Activated T-helper 1 cell treated with anti-CD3 and anti-CD28 coated beads, Interleukin-12 subunit alpha, Interleukin-12 subunit beta, Interleukin-2, Interleukin-4 antibody, amounts not matched to agents 30 ng/mL and 10 ng/mL and 1 ng/mL, durations not matched to agents 14 hours and 24 hours and 36 hours (primary cell): Measurements from ENCODE around the gene CDCA7. TPM values are rescaled to one million over a fixed set of nuclear protein-coding genes. Genes with fewer than 3 reads are reported as not detected.
A peak's percentile ranks its signal among the peaks of the same experiment; 100 is the strongest.
"Not testable (repeated sequence)": the region's sequence is repeated elsewhere in the genome, so short reads cannot be mapped to it uniquely, and the experiment has no call there.

Source experiments
- DNase-seq: peaks from one replicate; pipeline ENCODE4 v3.0.0; 2021; ENCODE audit warnings: low spot score
- H3K27ac Mint-ChIP-seq: one replicate; pipeline ENCODE4 v1.8.0; 2021; ENCODE audit warnings: mild to moderate bottlenecking, mixed read lengths
- H3K27me3 Mint-ChIP-seq: one replicate; pipeline ENCODE4 v1.8.0; 2022; ENCODE audit warnings: mild to moderate bottlenecking, moderate library complexity, mixed read lengths; ENCODE audit not compliant: insufficient read depth
- H3K36me3 Mint-ChIP-seq: one replicate; pipeline ENCODE4 v1.8.0; 2021; ENCODE audit warnings: low read depth, mixed read lengths
- H3K4me1 Mint-ChIP-seq: one replicate; pipeline ENCODE4 v1.8.0; 2021; ENCODE audit warnings: low read depth, mixed read lengths
- H3K4me3 Mint-ChIP-seq: one replicate; pipeline ENCODE4 v1.8.0; 2021; ENCODE audit warnings: mild to moderate bottlenecking, moderate library complexity, mixed read lengths
- H3K9me3 Mint-ChIP-seq: one replicate; pipeline ENCODE4 v1.8.0; 2021; ENCODE audit warnings: mixed read lengths
- intact Hi-C: fragments of 100-400 bp; cut with micrococcal nuclease; formaldehyde crosslinking; loops from one replicate; pipeline ENCODE4 v1.15.1; 2024
- total RNA-seq: library from RNA; stranded (reverse); gene quantifications from 2 replicates; pipeline ENCODE4 v1.2.3, GENCODE V29; 2022

The CDCA7 gene
- total RNA-seq = 112 and 115 TPM in 2 replicates

- Mint-ChIP-seq H3K9me3 (no peaks in the 10 kb centered on the region), H3K4me3 (peak within 1 kb of the TSS; percentile 93), H3K36me3 (peaks cover 10% of the 10 kb centered on the region), H3K27ac (peak within 1 kb of the TSS; percentile 97), H3K27me3 (peaks cover 2% of the 10 kb centered on the region), H3K4me1 (peaks cover 54% of the 10 kb centered on the region)
- intact Hi-C loops = loop anchor here (1.0 to 10.0 kb wide), 14 partner anchors 16 to 1240 kb away; partner anchors contain the start of genes GPR155, OLA1 and WIPF1
- peak; percentile 77 for DNase-seq
These were observed at the start of gene CDCA7 for GRCh38 chr2:173354582-173355131. Gene CDCA7 (plus strand): TSS chr2:173354872. CDS start chr2:173354964, 92 bp downstream.

GRCh38 chr2:173305303-173305702 lies 49.4 kb upstream of the CDCA7 start:
- DNase-seq = no peak
- Mint-ChIP-seq H3K27me3 (peaks cover 1% of the 10 kb centered on the region), H3K36me3 (no peaks in the 10 kb centered on the region), H3K4me1 (peaks cover 5% of the 10 kb centered on the region), H3K27ac (no peak overlapping the region), H3K4me3 (no peak overlapping the region), H3K9me3 (peaks cover 8% of the 10 kb centered on the region)
- intact Hi-C loops = no loop called here

- intact Hi-C loops = no loop called here
- Mint-ChIP-seq H3K27me3 (peaks cover 1% of the 10 kb centered on the region), H3K9me3 (no peaks in the 10 kb centered on the region), H3K27ac (no peak overlapping the region), H3K36me3 (no peaks in the 10 kb centered on the region), H3K4me3 (no peak overlapping the region), H3K4me1 (peaks cover 5% of the 10 kb centered on the region)
- DNase-seq = no peak
These were observed 47.4 kb upstream of the CDCA7 start for GRCh38 chr2:173307293-173307692.

- H3K4me1 Mint-ChIP-seq, H3K4me3 Mint-ChIP-seq, DNase-seq, H3K27me3 Mint-ChIP-seq, H3K9me3 Mint-ChIP-seq, H3K36me3 Mint-ChIP-seq, intact Hi-C loops, H3K27ac Mint-ChIP-seq: not testable (repeated sequence)
These were observed 45.3 kb upstream of the CDCA7 start for GRCh38 chr2:173309370-173309769.

- no peak for DNase-seq
- Mint-ChIP-seq H3K36me3 (no peaks in the 10 kb centered on the region), H3K27ac (no peak overlapping the region), H3K4me1 (peaks cover 5% of the 10 kb centered on the region), H3K9me3 (no peaks in the 10 kb centered on the region), H3K4me3 (no peak overlapping the region), H3K27me3 (peaks cover 8% of the 10 kb centered on the region)
- intact Hi-C loops = no loop called here
These were observed 42.6 kb upstream of the CDCA7 start for GRCh38 chr2:173311844-173312606.

- H3K4me3 Mint-ChIP-seq = no peak overlapping the region
- DNase-seq = no peak
- peaks cover 16% of the 10 kb centered on the region for H3K9me3 Mint-ChIP-seq
- intact Hi-C loops = no loop called here
- H3K36me3 Mint-ChIP-seq = no peaks in the 10 kb centered on the region
- H3K27ac Mint-ChIP-seq = no peak overlapping the region
- H3K27me3 Mint-ChIP-seq = peaks cover 14% of the 10 kb centered on the region
- no peaks in the 10 kb centered on the region for H3K4me1 Mint-ChIP-seq
These were observed 31.3 kb upstream of the CDCA7 start for GRCh38 chr2:173323371-173323770.

GRCh38 chr2:173326806-173327205 lies 27.9 kb upstream of the CDCA7 start:
- H3K27me3 Mint-ChIP-seq = peaks cover 15% of the 10 kb centered on the region
- no peaks in the 10 kb centered on the region for H3K4me1 Mint-ChIP-seq
- intact Hi-C loops = no loop called here
- DNase-seq = no peak
- no peak overlapping the region for H3K27ac Mint-ChIP-seq
- no peak overlapping the region for H3K4me3 Mint-ChIP-seq
- no peaks in the 10 kb centered on the region for H3K36me3 Mint-ChIP-seq
- peaks cover 28% of the 10 kb centered on the region for H3K9me3 Mint-ChIP-seq

GRCh38 chr2:173327421-173327820 lies 27.3 kb upstream of the CDCA7 start:
- Mint-ChIP-seq H3K4me1 (no peaks in the 10 kb centered on the region), H3K9me3 (peaks cover 30% of the 10 kb centered on the region), H3K4me3 (no peak overlapping the region), H3K36me3 (no peaks in the 10 kb centered on the region), H3K27ac (no peak overlapping the region), H3K27me3 (peaks cover 15% of the 10 kb centered on the region)
- DNase-seq = no peak
- intact Hi-C loops = no loop called here

- H3K27me3 Mint-ChIP-seq, H3K4me3 Mint-ChIP-seq, H3K4me1 Mint-ChIP-seq, H3K27ac Mint-ChIP-seq, H3K36me3 Mint-ChIP-seq, intact Hi-C loops, DNase-seq: not testable (repeated sequence)
- peaks cover 29% of the 10 kb centered on the region for H3K9me3 Mint-ChIP-seq
These were observed 21.7 kb upstream of the CDCA7 start for GRCh38 chr2:173333003-173333402.

- Mint-ChIP-seq H3K27me3 (peaks cover 2% of the 10 kb centered on the region), H3K9me3 (peaks cover under 1% of the 10 kb centered on the region), H3K4me1 (no peaks in the 10 kb centered on the region), H3K4me3 (no peak overlapping the region), H3K36me3 (no peaks in the 10 kb centered on the region), H3K27ac (no peak overlapping the region)
- intact Hi-C loops = no loop called here
- no peak for DNase-seq
These were observed 14.9 kb upstream of the CDCA7 start for GRCh38 chr2:173339807-173340206.

- H3K9me3 Mint-ChIP-seq = peaks cover 14% of the 10 kb centered on the region
- peaks cover 3% of the 10 kb centered on the region for H3K36me3 Mint-ChIP-seq
- H3K4me1 Mint-ChIP-seq = no peaks in the 10 kb centered on the region
- H3K4me3 Mint-ChIP-seq = no peak overlapping the region
- H3K27ac Mint-ChIP-seq = no peak overlapping the region
- peaks cover 2% of the 10 kb centered on the region for H3K27me3 Mint-ChIP-seq
- intact Hi-C loops = no loop called here
- no peak for DNase-seq
These were observed 10.8 kb upstream of the CDCA7 start for GRCh38 chr2:173343921-173344320.

GRCh38 chr2:173346035-173346434 lies 8.6 kb upstream of the CDCA7 start:
- Mint-ChIP-seq H3K27ac (no peak overlapping the region), H3K27me3 (peaks cover 4% of the 10 kb centered on the region), H3K9me3 (peaks cover 14% of the 10 kb centered on the region), H3K4me3 (no peak overlapping the region), H3K4me1 (peaks cover 7% of the 10 kb centered on the region), H3K36me3 (peaks cover 3% of the 10 kb centered on the region)
- intact Hi-C loops = no loop called here
- no peak for DNase-seq

- Mint-ChIP-seq H3K4me3 (no peak overlapping the region), H3K27ac (no peak overlapping the region), H3K27me3 (peaks cover 4% of the 10 kb centered on the region), H3K9me3 (peaks cover 14% of the 10 kb centered on the region), H3K36me3 (peaks cover 3% of the 10 kb centered on the region), H3K4me1 (peaks cover 7% of the 10 kb centered on the region)
- intact Hi-C loops = no loop called here
- no peak for DNase-seq
These were observed 7.1 kb upstream of the CDCA7 start for GRCh38 chr2:173347305-173348168.
